K562 (cell line): ENCODE data around the gene EPHX1. TPM values are rescaled to one million over a fixed set of nuclear protein-coding genes. Genes with fewer than 3 reads are reported as not detected.

ENCODE experiments used
- DIDO1 ChIP-seq: fragments of 450-650 bp; IDR thresholded peaks from 2 replicates; pipeline ENCODE4 v1.6.1; 2016; ENCODE audit warnings: low read depth, missing biosample characterization, missing genetic modification characterization
- DPF2 ChIP-seq: fragments of 450-650 bp; IDR thresholded peaks from 2 replicates; pipeline ENCODE4 v1.6.1; 2016
- NFIC ChIP-seq: fragments of 450-650 bp; IDR thresholded peaks from 2 replicates; pipeline ENCODE4 v1.6.1; 2017; ENCODE audit warnings: mild to moderate bottlenecking, inconsistent platforms
- U2AF1 ChIP-seq: fragments of 200-400 bp; formaldehyde crosslinking; optimal IDR thresholded peaks from 2 replicates; pipeline ENCODE3; 2017; ENCODE audit warnings: mild to moderate bottlenecking, low read depth, low read length, moderate library complexity
- ZNF41 ChIP-seq: fragments of 250-450 bp; sonication (Bioruptor Pico); conservative IDR thresholded peaks from 2 replicates; pipeline ENCODE4 v1.4.0; 2020; ENCODE audit warnings: mild to moderate bottlenecking
- ZNF76 ChIP-seq: fragments of 250-450 bp; sonication (Bioruptor Pico); IDR thresholded peaks from 2 replicates; pipeline ENCODE4 v1.4.0; 2020; ENCODE audit warnings: mild to moderate bottlenecking, moderate library complexity, borderline replicate concordance
- polyA plus RNA-seq, 8 experiments: library from polyadenylated mRNA; depleted of rRNA in 4 of 8; stranded (reverse) in 5 of 8; unstranded in 3 of 8; fragments of >200 nt; fragmentation: Nextera tagmentation in 2 of 8; fragmentation: Illumina TruSeq in 1 of 8; extraction: Ambion mirVana in 2 of 8; extraction: Trizol in 1 of 8; gene quantifications; 2 replicates each; pipeline versions ENCODE4 v1.2.1 to v1.2.3, GENCODE V29; 2011 to 2014; ENCODE audit warnings: inconsistent platforms in 1 of 8, missing spikeins in 1 of 8
- total RNA-seq, 7 experiments: library from RNA; depleted of rRNA in 6 of 7; stranded (reverse); fragments of >200 nt in 6 of 7; fragmentation: Illumina TruSeq in 2 of 7; extraction: Trizol in 2 of 7; gene quantifications; 2 replicates each; pipeline versions ENCODE4 v1.2.1 to v1.2.3, GENCODE V29; 2011 to 2021; ENCODE audit warnings: low replicate concordance in 1 of 7
- TF ChIP-seq, protein P1 (sequence below), 2 experiments: fragments of 450-650 bp; formaldehyde crosslinking in 1 of 2; IDR thresholded peaks; 2 replicates each; pipeline versions ENCODE4 v1.4.0 to v1.6.1; 2014 to 2020; ENCODE audit warnings: mild to moderate bottlenecking in 2 of 2, borderline replicate concordance in 1 of 2, low read depth in 1 of 2
- TF ChIP-seq, protein P2 (sequence below), 2 experiments: fragments of 450-650 bp in 1 of 2; sonication (generic) in 1 of 2; formaldehyde crosslinking in 1 of 2; IDR thresholded peaks; 2 replicates each; pipeline versions ENCODE4 v1.7.1 to v1.9.0; 2016 to 2022; ENCODE audit warnings: inconsistent platforms in 1 of 2, mild to moderate bottlenecking in 1 of 2, missing genetic modification reagents in 1 of 2

The EPHX1 gene
- total and polyA plus RNA-seq, 9 of the 15 experiments (the other 6 are each of a cell fraction or from before 2014, with no cell fraction given): 0.21 to 27.0 (median 6.7) TPM

DNA sequence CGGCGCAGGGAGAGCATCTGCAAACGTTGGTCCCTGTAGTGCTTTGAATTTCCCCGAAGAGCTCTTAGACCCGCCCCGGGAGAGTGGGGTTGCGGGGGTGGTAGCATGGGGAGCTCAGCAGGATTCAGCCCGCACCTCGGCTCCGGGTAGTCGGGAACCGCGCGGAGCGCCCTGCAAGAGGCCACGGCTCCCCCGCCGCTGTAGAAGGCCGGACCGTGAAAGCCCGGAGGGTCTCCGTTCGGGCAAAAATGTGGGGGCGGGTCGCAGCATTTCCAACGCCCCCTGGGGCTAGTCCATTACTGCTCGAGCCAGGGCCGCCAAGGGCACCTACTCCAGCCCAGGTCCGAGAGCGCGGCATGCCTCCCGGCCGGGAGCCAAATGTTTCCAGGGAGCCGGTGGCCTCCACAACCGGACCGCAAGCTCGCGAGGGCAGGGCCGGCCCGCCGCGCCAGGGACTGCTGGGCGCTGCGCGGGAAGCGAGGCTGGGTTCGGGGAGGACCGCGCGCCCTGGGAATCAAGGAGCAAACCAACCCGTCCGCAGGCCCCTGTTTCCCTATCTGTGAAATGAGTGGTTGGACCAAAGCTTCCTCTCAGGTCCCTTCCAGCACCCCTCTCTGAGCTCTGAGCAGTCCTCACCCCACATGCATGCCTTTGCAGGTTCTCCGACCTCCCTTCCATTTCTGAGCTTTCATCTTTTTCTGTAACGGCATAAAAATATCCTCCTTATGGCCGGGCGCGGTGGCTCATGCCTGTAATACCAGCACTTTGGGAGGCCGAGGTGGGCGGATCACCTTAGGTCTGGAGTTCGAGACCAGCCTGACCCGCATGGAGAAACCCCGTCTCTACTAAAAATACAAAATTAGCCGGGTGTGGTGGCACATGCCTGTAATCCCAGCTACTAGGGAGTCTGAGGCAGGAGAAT lies 73.0 kb downstream of the EPHX1 start (continued):
- peak; percentile 30 for TF ChIP-seq U2AF1
- TF ChIP-seq, protein P1, sequence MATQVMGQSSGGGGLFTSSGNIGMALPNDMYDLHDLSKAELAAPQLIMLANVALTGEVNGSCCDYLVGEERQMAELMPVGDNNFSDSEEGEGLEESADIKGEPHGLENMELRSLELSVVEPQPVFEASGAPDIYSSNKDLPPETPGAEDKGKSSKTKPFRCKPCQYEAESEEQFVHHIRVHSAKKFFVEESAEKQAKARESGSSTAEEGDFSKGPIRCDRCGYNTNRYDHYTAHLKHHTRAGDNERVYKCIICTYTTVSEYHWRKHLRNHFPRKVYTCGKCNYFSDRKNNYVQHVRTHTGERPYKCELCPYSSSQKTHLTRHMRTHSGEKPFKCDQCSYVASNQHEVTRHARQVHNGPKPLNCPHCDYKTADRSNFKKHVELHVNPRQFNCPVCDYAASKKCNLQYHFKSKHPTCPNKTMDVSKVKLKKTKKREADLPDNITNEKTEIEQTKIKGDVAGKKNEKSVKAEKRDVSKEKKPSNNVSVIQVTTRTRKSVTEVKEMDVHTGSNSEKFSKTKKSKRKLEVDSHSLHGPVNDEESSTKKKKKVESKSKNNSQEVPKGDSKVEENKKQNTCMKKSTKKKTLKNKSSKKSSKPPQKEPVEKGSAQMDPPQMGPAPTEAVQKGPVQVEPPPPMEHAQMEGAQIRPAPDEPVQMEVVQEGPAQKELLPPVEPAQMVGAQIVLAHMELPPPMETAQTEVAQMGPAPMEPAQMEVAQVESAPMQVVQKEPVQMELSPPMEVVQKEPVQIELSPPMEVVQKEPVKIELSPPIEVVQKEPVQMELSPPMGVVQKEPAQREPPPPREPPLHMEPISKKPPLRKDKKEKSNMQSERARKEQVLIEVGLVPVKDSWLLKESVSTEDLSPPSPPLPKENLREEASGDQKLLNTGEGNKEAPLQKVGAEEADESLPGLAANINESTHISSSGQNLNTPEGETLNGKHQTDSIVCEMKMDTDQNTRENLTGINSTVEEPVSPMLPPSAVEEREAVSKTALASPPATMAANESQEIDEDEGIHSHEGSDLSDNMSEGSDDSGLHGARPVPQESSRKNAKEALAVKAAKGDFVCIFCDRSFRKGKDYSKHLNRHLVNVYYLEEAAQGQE (IDR thresholded peaks at IDR 0.05; ENCODE audit: borderline replicate concordance): no peak
- TF ChIP-seq, protein P1 (CRISPR knock-in tag; IDR thresholded peaks at IDR 0.05; ENCODE audit: low read depth): no peak
- no peak for TF ChIP-seq DIDO1 (tag)
- TF ChIP-seq NFIC: 0 out of 2 replicates have a peak, but pooled peaks have one; percentile 2
- TF ChIP-seq, protein P2, sequence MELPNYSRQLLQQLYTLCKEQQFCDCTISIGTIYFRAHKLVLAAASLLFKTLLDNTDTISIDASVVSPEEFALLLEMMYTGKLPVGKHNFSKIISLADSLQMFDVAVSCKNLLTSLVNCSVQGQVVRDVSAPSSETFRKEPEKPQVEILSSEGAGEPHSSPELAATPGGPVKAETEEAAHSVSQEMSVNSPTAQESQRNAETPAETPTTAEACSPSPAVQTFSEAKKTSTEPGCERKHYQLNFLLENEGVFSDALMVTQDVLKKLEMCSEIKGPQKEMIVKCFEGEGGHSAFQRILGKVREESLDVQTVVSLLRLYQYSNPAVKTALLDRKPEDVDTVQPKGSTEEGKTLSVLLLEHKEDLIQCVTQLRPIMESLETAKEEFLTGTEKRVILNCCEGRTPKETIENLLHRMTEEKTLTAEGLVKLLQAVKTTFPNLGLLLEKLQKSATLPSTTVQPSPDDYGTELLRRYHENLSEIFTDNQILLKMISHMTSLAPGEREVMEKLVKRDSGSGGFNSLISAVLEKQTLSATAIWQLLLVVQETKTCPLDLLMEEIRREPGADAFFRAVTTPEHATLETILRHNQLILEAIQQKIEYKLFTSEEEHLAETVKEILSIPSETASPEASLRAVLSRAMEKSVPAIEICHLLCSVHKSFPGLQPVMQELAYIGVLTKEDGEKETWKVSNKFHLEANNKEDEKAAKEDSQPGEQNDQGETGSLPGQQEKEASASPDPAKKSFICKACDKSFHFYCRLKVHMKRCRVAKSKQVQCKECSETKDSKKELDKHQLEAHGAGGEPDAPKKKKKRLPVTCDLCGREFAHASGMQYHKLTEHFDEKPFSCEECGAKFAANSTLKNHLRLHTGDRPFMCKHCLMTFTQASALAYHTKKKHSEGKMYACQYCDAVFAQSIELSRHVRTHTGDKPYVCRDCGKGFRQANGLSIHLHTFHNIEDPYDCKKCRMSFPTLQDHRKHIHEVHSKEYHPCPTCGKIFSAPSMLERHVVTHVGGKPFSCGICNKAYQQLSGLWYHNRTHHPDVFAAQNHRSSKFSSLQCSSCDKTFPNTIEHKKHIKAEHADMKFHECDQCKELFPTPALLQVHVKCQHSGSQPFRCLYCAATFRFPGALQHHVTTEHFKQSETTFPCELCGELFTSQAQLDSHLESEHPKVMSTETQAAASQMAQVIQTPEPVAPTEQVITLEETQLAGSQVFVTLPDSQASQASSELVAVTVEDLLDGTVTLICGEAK (IDR thresholded peaks at IDR 0.05): 0 out of 2 replicates have a peak, but pooled peaks have one; percentile 22
- TF ChIP-seq, protein P2 (CRISPR knock-in tag; IDR thresholded peaks at IDR 0.05): no peak; the same call in 1 of the 2 replicates
- TF ChIP-seq DPF2: 0 out of 2 replicates have a peak, but pooled peaks have one; percentile 31
- TF ChIP-seq ZNF41 (CRISPR knock-in tag): no peak
- 0 out of 2 replicates have a peak, but pooled peaks have one; percentile 21 for TF ChIP-seq ZNF76 (CRISPR knock-in tag)
